GM12892 (cell line): Measurements from ENCODE around the gene HIP1R.

Source experiments
- POLR2A ChIP-seq: IDR thresholded peaks from 2 replicates; pipeline ENCODE4 v1.6.1; 2011; ENCODE audit warnings: low read depth, low read length, control low read depth
- POLR2AphosphoS5 ChIP-seq: IDR thresholded peaks from 2 replicates; pipeline ENCODE4 v1.6.1; 2011; ENCODE audit warnings: low read depth, low read length, control low read depth
- TAF1 ChIP-seq: IDR thresholded peaks from 2 replicates; pipeline ENCODE4 v1.6.1; 2011; ENCODE audit warnings: low read depth, mild to moderate bottlenecking, control low read depth, low read length, borderline replicate concordance

DNA sequence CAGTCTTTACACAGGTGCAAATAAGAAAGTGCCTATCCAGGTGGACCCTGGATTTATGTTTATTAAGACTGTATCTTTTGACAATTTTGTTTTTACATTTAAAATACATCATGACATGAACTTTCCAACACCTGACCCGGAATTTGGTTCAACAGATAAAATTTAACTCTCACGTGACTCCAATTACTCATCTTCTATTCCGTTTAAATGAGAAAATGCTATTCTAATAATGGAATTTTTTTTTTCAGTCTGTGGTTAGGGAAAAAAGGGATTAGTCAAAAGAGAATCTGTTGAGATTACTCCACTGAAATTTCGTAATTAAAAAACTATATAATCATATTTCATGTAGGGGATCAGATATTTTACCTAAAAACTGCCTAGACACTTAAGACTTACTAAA is 49.6 kb downstream of the HIP1R start:
- TF ChIP-seq POLR2A (no peak), POLR2AphosphoS5 (no peak), TAF1 (no peak)
